ENCODE data around the gene ARID5B. TPM values are rescaled to one million over a fixed set of nuclear protein-coding genes. Genes with fewer than 3 reads are reported as not detected.

The ARID5B gene
- total RNA-seq, 4 donors from 2014 or later: 17.7 to 54.6 (median 34.8) TPM

GRCh38 chr10:62085821-62086220 lies 184.3 kb downstream of the ARID5B start:
- Histone ChIP-seq H3K4me3 (no peak overlapping the region), H3K27ac (peak overlapping the region in 1 of 4 donors; percentile 86), H3K36me3 (peaks cover 0 to 16% (median 5%) of the 10 kb centered on the region in 4 donors), H3K9me3 (no peaks in the 10 kb centered on the region), H3K27me3 (no peaks in the 10 kb centered on the region), H3K4me1 (peaks cover 23 to 43% (median 38%) of the 10 kb centered on the region in 4 donors)
- in situ Hi-C loops (cut with MboI; ENCODE audit: low pct_ligation_motif_present in 1 of 4, low pct_unique_long_range_greater_than_20kb in 1 of 4, low sequenced_read_pairs in 3 of 4) (no loop called here), intact Hi-C loops (cut with DNase I; ENCODE audit: low total_unique reads) (no loop called here)
- DNase-seq: no peak
- 71 to 97% methylated on average over 1 to 2 of the region's 2 CpGs for WGBS, 2 donors (ENCODE audit: low coverage in 1 of 2)
- TF ChIP-seq CTCF (IDR thresholded peaks at IDR 0.05) (no peak), EP300 (IDR thresholded peaks at IDR 0.05; ENCODE audit: low read depth) (no peak), POLR2AphosphoS5 (IDR thresholded peaks at IDR 0.05) (no peak), POLR2A (IDR thresholded peaks at IDR 0.05) (no peak)

- peaks cover 14 to 32% (median 25%) of the 10 kb centered on the region in 4 donors for H3K4me1 ChIP-seq
- no peak for TF ChIP-seq CTCF (IDR thresholded peaks at IDR 0.05)
- no peak for TF ChIP-seq POLR2A (IDR thresholded peaks at IDR 0.05)
- TF ChIP-seq POLR2AphosphoS5 (IDR thresholded peaks at IDR 0.05): no peak
- no peak for TF ChIP-seq EP300 (IDR thresholded peaks at IDR 0.05; ENCODE audit: low read depth)
- in situ Hi-C loops (cut with MboI; ENCODE audit: low pct_ligation_motif_present in 1 of 4, low pct_unique_long_range_greater_than_20kb in 1 of 4, low sequenced_read_pairs in 3 of 4): no loop called here
- H3K27ac ChIP-seq: no peak overlapping the region
- no peak for DNase-seq
- H3K9me3 ChIP-seq: no peaks in the 10 kb centered on the region
- H3K4me3 ChIP-seq: no peak overlapping the region
- intact Hi-C loops (cut with DNase I; ENCODE audit: low total_unique reads): no loop called here
- WGBS, 2 donors (ENCODE audit: low coverage in 1 of 2): 73 to 94% methylated on average over 2 of the region's 2 CpGs
- H3K27me3 ChIP-seq: no peaks in the 10 kb centered on the region
- H3K36me3 ChIP-seq: peaks cover 0 to 29% (median 12%) of the 10 kb centered on the region in 4 donors
Measured at GRCh38 chr10:62087329-62087728, 185.8 kb downstream of the ARID5B start.

- in situ Hi-C loops (cut with MboI; ENCODE audit: low pct_ligation_motif_present in 1 of 4, low pct_unique_long_range_greater_than_20kb in 1 of 4, low sequenced_read_pairs in 3 of 4): no loop called here
- DNase-seq: no peak
- Histone ChIP-seq H3K27ac (no peak overlapping the region), H3K36me3 (peaks cover 0 to 35% (median 12%) of the 10 kb centered on the region in 4 donors), H3K4me3 (no peak overlapping the region), H3K4me1 (peaks cover 2 to 32% (median 24%) of the 10 kb centered on the region in 4 donors), H3K27me3 (no peaks in the 10 kb centered on the region), H3K9me3 (no peaks in the 10 kb centered on the region)
- intact Hi-C loops (cut with DNase I; ENCODE audit: low total_unique reads): no loop called here
- 51 to 67% methylated on average over 3 of the region's 3 CpGs for WGBS, 2 donors (ENCODE audit: low coverage in 1 of 2)
- TF ChIP-seq EP300 (IDR thresholded peaks at IDR 0.05; ENCODE audit: low read depth) (no peak), POLR2A (IDR thresholded peaks at IDR 0.05) (no peak), CTCF (IDR thresholded peaks at IDR 0.05) (no peak), POLR2AphosphoS5 (IDR thresholded peaks at IDR 0.05) (no peak)
Measured at GRCh38 chr10:62088786-62089185, 187.3 kb downstream of the ARID5B start.

- in situ Hi-C loops (cut with MboI; ENCODE audit: low pct_ligation_motif_present in 1 of 4, low pct_unique_long_range_greater_than_20kb in 1 of 4, low sequenced_read_pairs in 3 of 4) (no loop called here), intact Hi-C loops (cut with DNase I; ENCODE audit: low total_unique reads) (no loop called here)
- Histone ChIP-seq H3K27ac (peak overlapping the region in 3 of 4 donors; percentile 22 to 77 (median 74)), H3K4me3 (no peak overlapping the region), H3K27me3 (no peaks in the 10 kb centered on the region), H3K9me3 (no peaks in the 10 kb centered on the region), H3K36me3 (peaks cover 0 to 22% (median 8%) of the 10 kb centered on the region in 4 donors), H3K4me1 (peaks cover 19 to 46% (median 42%) of the 10 kb centered on the region in 4 donors)
- no peak for TF ChIP-seq CTCF (IDR thresholded peaks at IDR 0.05)
- TF ChIP-seq POLR2A (IDR thresholded peaks at IDR 0.05): no peak
- TF ChIP-seq EP300 (IDR thresholded peaks at IDR 0.05; ENCODE audit: low read depth): no peak
- TF ChIP-seq POLR2AphosphoS5 (IDR thresholded peaks at IDR 0.05): no peak
- DNase-seq: no peak
- WGBS, 2 donors (ENCODE audit: low coverage in 1 of 2): 90% methylated on average over 22 of the region's 22 CpGs; no CpG with 5 or more reads in 1 of the 2 donors
Measured at GRCh38 chr10:62092301-62093030, 191.0 kb downstream of the ARID5B start.

All from transverse colon (tissue), 4 donors.